ENCODE data around the gene AUTS2. TPM values are rescaled to one million over a fixed set of nuclear protein-coding genes. Genes with fewer than 3 reads are reported as not detected.

The AUTS2 gene
- total and polyA plus RNA-seq, 11 donors = 3.4 to 14.0 (median 7.3) TPM

DNA sequence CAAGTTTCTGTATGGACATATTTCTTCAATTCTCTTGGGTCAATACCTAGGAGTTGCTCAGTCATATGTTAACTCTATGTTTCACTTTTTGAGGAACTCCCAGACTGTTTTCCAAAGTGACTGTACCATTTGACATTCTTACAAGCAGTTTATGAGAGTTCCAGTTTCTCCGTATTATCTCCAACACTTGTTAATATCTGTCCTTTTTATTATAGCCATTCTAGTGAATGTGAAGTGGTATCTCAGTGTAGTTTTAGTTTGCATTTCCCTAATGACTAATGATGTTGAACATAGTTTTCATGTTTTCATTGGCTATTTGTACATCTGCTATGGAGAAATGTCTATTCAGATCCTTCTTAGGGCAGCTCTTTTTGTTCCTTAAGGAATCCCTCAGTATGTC lies 1002.7 kb downstream of the AUTS2 start:
- H3K36me3 ChIP-seq = no peaks in the 10 kb centered on the region
- peaks cover 0 to 23% (median 0%) of the 10 kb centered on the region in 12 donors for H3K9me3 ChIP-seq
- 95 to 100% (median 98%) methylated on average over 1 of the region's 1 CpG for WGBS, 4 donors
- H3K27me3 ChIP-seq = peaks cover 0 to 7% (median 0%) of the 10 kb centered on the region in 9 donors
- DNase-seq (no peak), ATAC-seq (no peak)
- intact Hi-C loops (cut with DNase I) = no loop called here
- H3K4me3 ChIP-seq = no peak overlapping the region
- H3K4me1 ChIP-seq = peaks cover 0 to 4% (median 0%) of the 10 kb centered on the region in 12 donors
- no peak overlapping the region for H3K27ac ChIP-seq
- TF ChIP-seq, protein P1, sequence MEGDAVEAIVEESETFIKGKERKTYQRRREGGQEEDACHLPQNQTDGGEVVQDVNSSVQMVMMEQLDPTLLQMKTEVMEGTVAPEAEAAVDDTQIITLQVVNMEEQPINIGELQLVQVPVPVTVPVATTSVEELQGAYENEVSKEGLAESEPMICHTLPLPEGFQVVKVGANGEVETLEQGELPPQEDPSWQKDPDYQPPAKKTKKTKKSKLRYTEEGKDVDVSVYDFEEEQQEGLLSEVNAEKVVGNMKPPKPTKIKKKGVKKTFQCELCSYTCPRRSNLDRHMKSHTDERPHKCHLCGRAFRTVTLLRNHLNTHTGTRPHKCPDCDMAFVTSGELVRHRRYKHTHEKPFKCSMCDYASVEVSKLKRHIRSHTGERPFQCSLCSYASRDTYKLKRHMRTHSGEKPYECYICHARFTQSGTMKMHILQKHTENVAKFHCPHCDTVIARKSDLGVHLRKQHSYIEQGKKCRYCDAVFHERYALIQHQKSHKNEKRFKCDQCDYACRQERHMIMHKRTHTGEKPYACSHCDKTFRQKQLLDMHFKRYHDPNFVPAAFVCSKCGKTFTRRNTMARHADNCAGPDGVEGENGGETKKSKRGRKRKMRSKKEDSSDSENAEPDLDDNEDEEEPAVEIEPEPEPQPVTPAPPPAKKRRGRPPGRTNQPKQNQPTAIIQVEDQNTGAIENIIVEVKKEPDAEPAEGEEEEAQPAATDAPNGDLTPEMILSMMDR (IDR thresholded peaks at IDR 0.05) = no peak
- no peak for TF ChIP-seq POLR2A (IDR thresholded peaks at IDR 0.05)

DNA sequence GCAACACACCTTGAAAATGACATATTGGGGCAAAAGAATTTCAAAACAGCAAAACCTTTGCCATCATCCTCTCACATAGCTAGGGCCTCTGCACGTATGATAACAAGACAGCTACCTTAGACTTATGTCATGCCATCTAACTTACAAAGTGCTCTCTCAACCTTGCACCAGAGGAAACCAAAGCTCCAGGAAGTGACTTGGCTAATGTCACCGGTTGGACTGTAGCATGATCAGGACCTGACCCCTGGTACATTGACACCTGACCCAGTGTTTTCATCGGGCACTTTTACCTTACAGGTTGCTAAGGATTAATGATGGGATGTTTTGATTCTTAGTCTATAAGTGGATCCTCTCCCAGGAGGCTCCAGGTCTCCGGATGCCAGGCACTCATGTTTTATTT lies 1003.8 kb downstream of the AUTS2 start:
- Histone ChIP-seq H3K36me3 (no peaks in the 10 kb centered on the region), H3K27ac (no peak overlapping the region), H3K9me3 (peaks cover 0 to 23% (median 0%) of the 10 kb centered on the region in 12 donors), H3K4me3 (no peak overlapping the region), H3K27me3 (no peaks in the 10 kb centered on the region), H3K4me1 (no peaks in the 10 kb centered on the region)
- 63 to 82% (median 77%) methylated on average over 4 of the region's 4 CpGs for WGBS, 4 donors
- no peak for ATAC-seq
- TF ChIP-seq POLR2A (IDR thresholded peaks at IDR 0.05) = no peak
- TF ChIP-seq, protein P1 (IDR thresholded peaks at IDR 0.05) = no peak
- DNase-seq = no peak
- intact Hi-C loops (cut with DNase I) = no loop called here

DNA sequence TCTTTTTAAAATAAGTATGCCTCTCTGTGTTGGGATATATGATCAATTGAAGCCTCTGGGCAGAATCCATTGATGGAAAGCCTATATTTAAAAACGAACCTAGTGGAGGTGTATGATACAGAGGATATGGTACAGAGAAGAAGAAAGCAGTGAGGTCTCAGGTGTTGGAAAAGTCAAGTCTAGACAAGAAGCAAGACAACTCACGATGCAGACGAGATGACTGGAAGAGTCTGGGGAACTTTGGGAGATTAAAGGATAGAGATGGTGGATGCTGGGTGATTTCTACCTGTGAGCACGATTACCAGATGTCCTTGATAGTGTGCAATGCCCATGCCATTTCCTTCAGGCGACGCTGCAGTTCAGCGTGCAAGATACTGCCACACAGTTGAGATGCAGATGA lies 1009.0 kb downstream of the AUTS2 start:
- Histone ChIP-seq H3K4me3 (no peak overlapping the region), H3K36me3 (no peaks in the 10 kb centered on the region), H3K9me3 (peaks cover 0 to 12% (median 0%) of the 10 kb centered on the region in 12 donors), H3K27me3 (no peaks in the 10 kb centered on the region), H3K27ac (no peak overlapping the region), H3K4me1 (no peaks in the 10 kb centered on the region)
- no peak for TF ChIP-seq POLR2A (IDR thresholded peaks at IDR 0.05)
- TF ChIP-seq, protein P1 (IDR thresholded peaks at IDR 0.05) = no peak
- intact Hi-C loops (cut with DNase I) = no loop called here
- no peak for ATAC-seq
- 90 to 95% (median 93%) methylated on average over 7 of the region's 7 CpGs for WGBS, 4 donors
- no peak for DNase-seq

DNA sequence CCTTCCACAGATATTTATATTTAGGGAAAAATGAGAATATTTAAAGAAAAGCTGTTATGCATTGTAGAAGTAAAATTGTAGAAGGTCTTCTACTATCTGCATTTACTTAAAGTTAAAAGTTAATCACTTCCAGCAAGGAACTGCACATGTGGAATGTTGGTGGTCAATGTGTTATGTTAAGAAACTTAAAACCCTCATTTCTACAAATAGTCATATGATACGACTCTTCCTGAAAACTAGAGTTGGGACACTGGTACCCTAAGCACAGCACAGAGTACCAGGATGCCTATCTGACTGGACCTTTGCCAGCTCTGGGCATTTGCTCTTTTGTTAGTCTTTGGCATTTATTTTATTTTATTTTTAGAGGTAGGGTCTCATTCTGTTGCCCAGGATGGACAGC lies 1009.5 kb downstream of the AUTS2 start:
- Histone ChIP-seq H3K27ac (no peak overlapping the region), H3K27me3 (no peaks in the 10 kb centered on the region), H3K4me1 (no peaks in the 10 kb centered on the region), H3K36me3 (no peaks in the 10 kb centered on the region), H3K4me3 (no peak overlapping the region), H3K9me3 (peaks cover 0 to 12% (median 0%) of the 10 kb centered on the region in 12 donors)
- WGBS, 4 donors = 88 to 98% (median 95%) methylated on average over 1 of the region's 1 CpG
- intact Hi-C loops (cut with DNase I) = no loop called here
- DNase-seq = no peak
- ATAC-seq = no peak
- TF ChIP-seq POLR2A (IDR thresholded peaks at IDR 0.05) = no peak
- TF ChIP-seq, protein P1 (IDR thresholded peaks at IDR 0.05) = no peak
